ENCODE data around the gene MAPT.

- TF ChIP-seq TOX (CRISPR knock-in tag; IDR thresholded peaks at IDR 0.05; ENCODE audit: borderline replicate concordance), result no peak
- TF ChIP-seq PATZ1 (CRISPR knock-in tag; IDR thresholded peaks at IDR 0.05; ENCODE audit: borderline replicate concordance), result no peak
- TF ChIP-seq ZFP3 (CRISPR knock-in tag; IDR thresholded peaks at IDR 0.05), result no peak
- TF ChIP-seq OSR1 (CRISPR knock-in tag; IDR thresholded peaks at IDR 0.05), result no peak
- no peak for TF ChIP-seq RARB (CRISPR knock-in tag; IDR thresholded peaks at IDR 0.05)
- TF ChIP-seq PPARA (CRISPR knock-in tag; IDR thresholded peaks at IDR 0.05; ENCODE audit: borderline replicate concordance), result no peak
- no peak for TF ChIP-seq ZC3H10 (CRISPR knock-in tag; IDR thresholded peaks at IDR 0.05)
These were observed 119.3 kb downstream of the MAPT start for GRCh38 chr17:46013502-46014165.

Data from SK-N-SH treated with all-trans-retinoic acid at 6 μM for 48 hours (cell line).